Prostate gland (tissue), 2 donors: ENCODE results near the gene KCNH2. TPM values are rescaled to one million over a fixed set of nuclear protein-coding genes. Genes with fewer than 3 reads are reported as not detected.

Source experiments
- DNase-seq: peaks from one replicate; pipeline ENCODE4 v3.0.0-alpha.2; 2019; ENCODE audit warnings: low spot score
- H3K27ac ChIP-seq, 2 donors: fragments of 200-600 bp; sonication (generic); 2 replicates each; pipeline ENCODE4 v1.5.1; 2017 to 2019
- H3K27me3 ChIP-seq: fragments of 200-600 bp; sonication (generic); replicated peaks from 2 replicates; pipeline ENCODE4 v1.5.1; 2019; ENCODE audit not compliant: insufficient read depth
- H3K36me3 ChIP-seq, 2 donors: fragments of 200-600 bp; sonication (generic); 1 replicate in 1 of 2; 2 replicates in 1 of 2; pipeline versions ENCODE4 v1.5.1 to v1.8.1; 2017 to 2019
- H3K4me1 ChIP-seq: fragments of 200-600 bp; sonication (generic); replicated peaks from 2 replicates; pipeline ENCODE4 v1.5.1; 2019
- H3K4me3 ChIP-seq, 2 donors: fragments of 200-600 bp; sonication (generic); 2 replicates each; pipeline ENCODE4 v1.5.1; 2017 to 2019
- H3K9me3 ChIP-seq: fragments of 200-600 bp; sonication (generic); 2 replicates; pipeline ENCODE4 v1.5.1; 2017
- POLR2A ChIP-seq: fragments of 450-650 bp; IDR thresholded peaks from one replicate; pipeline ENCODE4 v1.6.1; 2016; ENCODE audit warnings: antibody characterized with exemption, mild to moderate bottlenecking
- POLR2AphosphoS5 ChIP-seq: sonication (generic); formaldehyde crosslinking; IDR thresholded peaks from one replicate; pipeline ENCODE4 v1.6.1; 2017; ENCODE audit warnings: antibody characterized with exemption
- WGBS: methylation state at CpG from one replicate; pipeline ENCODE4 v1.1.5; 2018; 5-methylcytosine and 5-hydroxymethylcytosine counted together
- intact Hi-C: fragments of 100-400 bp; cut with DNase I; formaldehyde crosslinking; loops from one replicate; pipeline ENCODE4 v1.14.2; 2022
- total RNA-seq, 2 donors: library from RNA; depleted of rRNA; stranded (reverse); fragments of >200 nt; gene quantifications; one replicate each; pipeline ENCODE4 v1.1.0, GENCODE V29; 2016
- TF ChIP-seq, protein P1 (sequence below), 4 experiments: fragments of 200-600 bp in 2 of 4; fragments of 450-650 bp in 2 of 4; sonication (generic) in 2 of 4; IDR thresholded peaks; 1 replicate in 3 of 4; 2 replicates in 1 of 4; pipeline ENCODE4 v1.5.1; 2016 to 2019; ENCODE audit warnings: antibody characterized with exemption in 4 of 4, mild to moderate bottlenecking in 2 of 4, moderate library complexity in 2 of 4

The KCNH2 gene
- total RNA-seq, 2 donors from 2014 or later: 10.1 to 184 TPM

GRCh38 chr7:150959739-150960734 is 18.1 kb downstream of the KCNH2 start:
- no peaks in the 10 kb centered on the region for H3K36me3 ChIP-seq
- H3K4me3 ChIP-seq: no peak overlapping the region
- H3K9me3 ChIP-seq: no peaks in the 10 kb centered on the region
- 79% methylated on average over 24 of the region's 24 CpGs for WGBS
- no peaks in the 10 kb centered on the region for H3K4me1 ChIP-seq
- no peak overlapping the region for H3K27ac ChIP-seq
- TF ChIP-seq POLR2AphosphoS5: no peak
- TF ChIP-seq, protein P1, sequence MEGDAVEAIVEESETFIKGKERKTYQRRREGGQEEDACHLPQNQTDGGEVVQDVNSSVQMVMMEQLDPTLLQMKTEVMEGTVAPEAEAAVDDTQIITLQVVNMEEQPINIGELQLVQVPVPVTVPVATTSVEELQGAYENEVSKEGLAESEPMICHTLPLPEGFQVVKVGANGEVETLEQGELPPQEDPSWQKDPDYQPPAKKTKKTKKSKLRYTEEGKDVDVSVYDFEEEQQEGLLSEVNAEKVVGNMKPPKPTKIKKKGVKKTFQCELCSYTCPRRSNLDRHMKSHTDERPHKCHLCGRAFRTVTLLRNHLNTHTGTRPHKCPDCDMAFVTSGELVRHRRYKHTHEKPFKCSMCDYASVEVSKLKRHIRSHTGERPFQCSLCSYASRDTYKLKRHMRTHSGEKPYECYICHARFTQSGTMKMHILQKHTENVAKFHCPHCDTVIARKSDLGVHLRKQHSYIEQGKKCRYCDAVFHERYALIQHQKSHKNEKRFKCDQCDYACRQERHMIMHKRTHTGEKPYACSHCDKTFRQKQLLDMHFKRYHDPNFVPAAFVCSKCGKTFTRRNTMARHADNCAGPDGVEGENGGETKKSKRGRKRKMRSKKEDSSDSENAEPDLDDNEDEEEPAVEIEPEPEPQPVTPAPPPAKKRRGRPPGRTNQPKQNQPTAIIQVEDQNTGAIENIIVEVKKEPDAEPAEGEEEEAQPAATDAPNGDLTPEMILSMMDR (IDR thresholded peaks at IDR 0.05): no peak
- TF ChIP-seq POLR2A: no peak
- intact Hi-C loops: loop anchor here (5.0 to 10.0 kb wide), 2 partner anchors 58 to 125 kb away; partner anchors contain the start of genes AGAP3, FASTK and TMUB1
- no peaks in the 10 kb centered on the region for H3K27me3 ChIP-seq
- DNase-seq: no peak

GRCh38 chr7:150959081-150959480 is 19.0 kb downstream of the KCNH2 start:
- no peaks in the 10 kb centered on the region for H3K27me3 ChIP-seq
- intact Hi-C loops: loop anchor here (5.0 kb wide), 1 partner anchor 57 kb away; no protein-coding TSS in a partner anchor
- no peak overlapping the region for H3K4me3 ChIP-seq
- no peak for TF ChIP-seq POLR2AphosphoS5
- TF ChIP-seq, protein P1 (IDR thresholded peaks at IDR 0.05): no peak
- no peak for TF ChIP-seq POLR2A
- no peaks in the 10 kb centered on the region for H3K4me1 ChIP-seq
- H3K27ac ChIP-seq: no peak overlapping the region
- no peaks in the 10 kb centered on the region for H3K9me3 ChIP-seq
- no peaks in the 10 kb centered on the region for H3K36me3 ChIP-seq
- no peak for DNase-seq
- WGBS: 86% methylated on average over 3 of the region's 3 CpGs

DNA sequence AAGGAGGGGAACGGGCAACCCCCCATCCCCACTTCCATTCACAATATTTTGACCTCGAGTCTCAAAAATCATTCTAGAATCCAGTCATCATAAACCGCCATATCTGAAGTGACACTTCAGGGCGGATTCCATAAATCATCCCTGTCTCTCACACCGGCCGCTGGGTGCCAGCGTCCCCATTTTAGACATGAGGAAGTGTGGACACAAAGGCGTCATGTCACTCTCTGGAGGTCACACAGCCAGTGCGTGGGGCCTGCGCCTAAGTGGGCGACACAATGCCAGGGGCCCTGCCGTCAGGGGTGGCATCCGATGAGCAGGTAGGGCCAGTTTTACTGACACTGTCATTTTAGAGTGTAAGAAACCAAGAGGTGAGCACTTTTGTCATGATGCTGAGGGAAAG is 19.5 kb downstream of the KCNH2 start:
- Histone ChIP-seq H3K4me3 (no peak overlapping the region), H3K27ac (no peak overlapping the region), H3K9me3 (no peaks in the 10 kb centered on the region), H3K4me1 (no peaks in the 10 kb centered on the region), H3K27me3 (no peaks in the 10 kb centered on the region), H3K36me3 (no peaks in the 10 kb centered on the region)
- WGBS: 59% methylated on average over 13 of the region's 13 CpGs
- no peak for DNase-seq
- TF ChIP-seq POLR2A: no peak
- TF ChIP-seq, protein P1 (IDR thresholded peaks at IDR 0.05): no peak
- no peak for TF ChIP-seq POLR2AphosphoS5
- intact Hi-C loops: loop anchor here (5.0 kb wide), 1 partner anchor 56 kb away; no protein-coding TSS in a partner anchor

GRCh38 chr7:150958062-150958552 is 20.0 kb downstream of the KCNH2 start:
- H3K4me3 ChIP-seq: no peak overlapping the region

More at GRCh38 chr7:150958062-150958552, 20.0 kb downstream of the KCNH2 start:
- TF ChIP-seq POLR2AphosphoS5 (no peak), POLR2A (no peak)
- TF ChIP-seq, protein P1 (IDR thresholded peaks at IDR 0.05): no peak
- no peaks in the 10 kb centered on the region for H3K9me3 ChIP-seq
- no peaks in the 10 kb centered on the region for H3K27me3 ChIP-seq
- intact Hi-C loops: loop anchor here (5.0 kb wide), 1 partner anchor 56 kb away; no protein-coding TSS in a partner anchor
- H3K4me1 ChIP-seq: no peaks in the 10 kb centered on the region
- no peak overlapping the region for H3K27ac ChIP-seq
- WGBS: 54% methylated on average over 67 of the region's 74 CpGs
- DNase-seq: no peak
- no peaks in the 10 kb centered on the region for H3K36me3 ChIP-seq
